ENCODE results near the gene TULP4.

The TULP4 gene

DNA sequence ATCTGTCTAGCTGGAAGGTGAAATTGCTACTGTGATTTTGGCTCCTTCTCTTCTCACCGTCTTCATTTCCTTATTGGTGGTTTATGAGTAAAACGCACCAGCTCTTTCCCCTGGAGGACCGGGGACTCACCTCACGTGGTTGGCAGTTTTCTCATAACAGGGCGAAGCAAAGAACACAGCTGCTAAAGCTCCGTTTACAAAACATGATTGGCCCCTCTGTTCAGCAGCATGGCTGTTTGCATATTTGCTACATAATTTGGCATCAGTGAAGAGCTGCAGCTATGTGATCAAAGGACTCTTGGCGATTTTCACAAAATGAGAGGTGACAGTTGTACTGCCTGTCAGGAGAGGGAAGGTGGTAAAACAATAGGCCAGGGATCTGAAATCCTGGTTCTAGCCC lies 227.1 kb downstream of the TULP4 start:
- ChIA-PET CTCF (interaction anchor here (0.6 to 1.2 kb wide), 2 partner anchors 13 to 14 kb away, joined by 3 to 10 read pairs; no protein-coding TSS in a partner anchor), POLR2A (interaction anchor here (1.4 kb wide), 1 partner anchor 20 kb away, joined by 5 read pairs; no protein-coding TSS in a partner anchor)
- TF ChIP-seq ZNF384 (IDR thresholded peaks at IDR 0.05) (no peak), TARDBP (IDR thresholded peaks at IDR 0.05) (no peak), SUZ12 (IDR thresholded peaks at IDR 0.05) (no peak), LEF1 (IDR thresholded peaks at IDR 0.05; ENCODE audit: borderline replicate concordance) (no peak)
- no peak for DNase-seq (ENCODE audit: extremely low spot score)

- CTCF ChIA-PET, result interaction anchor here (0.6 kb wide), 1 partner anchor 13 kb away, joined by 10 read pairs; no protein-coding TSS in a partner anchor
- POLR2A ChIA-PET, result interaction anchor here (1.4 kb wide), 1 partner anchor 19 kb away, joined by 5 read pairs; no protein-coding TSS in a partner anchor
- DNase-seq (ENCODE audit: extremely low spot score), result no peak
- TF ChIP-seq FOXK2 (IDR thresholded peaks at IDR 0.05) (no peak), L3MBTL2 (conservative IDR thresholded peaks at IDR 0.05) (no peak), SP1 (IDR thresholded peaks at IDR 0.05) (no peak), HDGF (IDR thresholded peaks at IDR 0.05; ENCODE audit: borderline replicate concordance) (no peak), ARNT (IDR thresholded peaks at IDR 0.05) (no peak), FOXA1 (IDR thresholded peaks at IDR 0.05) (no peak), TARDBP (IDR thresholded peaks at IDR 0.05) (no peak), SUZ12 (IDR thresholded peaks at IDR 0.05) (no peak), NFRKB (IDR thresholded peaks at IDR 0.05) (no peak), CTBP1 (IDR thresholded peaks at IDR 0.05; ENCODE audit: borderline replicate concordance) (no peak), ELF4 (IDR thresholded peaks at IDR 0.05) (no peak), FOXM1 (IDR thresholded peaks at IDR 0.05; ENCODE audit: borderline replicate concordance) (no peak), ZNF384 (IDR thresholded peaks at IDR 0.05) (no peak), LEF1 (IDR thresholded peaks at IDR 0.05; ENCODE audit: borderline replicate concordance) (no peak), BHLHE40 (IDR thresholded peaks at IDR 0.05; ENCODE audit: borderline replicate concordance) (no peak)
- TF ChIP-seq, protein P1, sequence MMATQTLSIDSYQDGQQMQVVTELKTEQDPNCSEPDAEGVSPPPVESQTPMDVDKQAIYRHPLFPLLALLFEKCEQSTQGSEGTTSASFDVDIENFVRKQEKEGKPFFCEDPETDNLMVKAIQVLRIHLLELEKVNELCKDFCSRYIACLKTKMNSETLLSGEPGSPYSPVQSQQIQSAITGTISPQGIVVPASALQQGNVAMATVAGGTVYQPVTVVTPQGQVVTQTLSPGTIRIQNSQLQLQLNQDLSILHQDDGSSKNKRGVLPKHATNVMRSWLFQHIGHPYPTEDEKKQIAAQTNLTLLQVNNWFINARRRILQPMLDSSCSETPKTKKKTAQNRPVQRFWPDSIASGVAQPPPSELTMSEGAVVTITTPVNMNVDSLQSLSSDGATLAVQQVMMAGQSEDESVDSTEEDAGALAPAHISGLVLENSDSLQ (IDR thresholded peaks at IDR 0.05), result no peak
These were observed 227.6 kb downstream of the TULP4 start for GRCh38 chr6:158539881-158540280.

DNA sequence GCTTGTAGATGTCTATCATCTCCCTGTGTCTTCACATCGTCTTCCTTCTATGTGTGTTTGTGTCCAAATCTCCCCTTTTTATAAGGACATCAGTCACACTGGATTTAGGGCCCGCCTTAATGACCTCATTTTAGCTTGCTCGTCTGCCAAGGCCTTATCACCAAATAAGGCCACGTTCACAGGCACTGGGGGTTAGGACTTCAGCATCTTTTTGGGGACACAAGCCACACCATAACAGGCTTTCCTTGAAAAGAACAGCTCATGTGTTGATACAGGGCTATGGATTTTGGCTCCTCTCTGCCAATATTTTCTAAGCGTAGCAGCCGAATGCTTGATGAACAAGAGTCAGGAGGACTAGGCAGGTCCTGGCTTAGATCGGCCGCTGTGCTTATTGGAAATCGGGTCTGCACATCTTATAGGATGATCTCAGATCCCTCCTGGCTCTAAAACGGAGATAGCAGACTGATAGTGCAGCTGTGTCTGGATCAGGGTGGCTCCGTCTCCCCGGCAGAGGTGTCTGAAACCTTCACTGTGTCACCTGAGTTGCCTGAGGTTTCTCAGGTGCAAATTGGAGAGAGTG lies 231.4 kb downstream of the TULP4 start:
- ChIA-PET CTCF (no interaction called here), POLR2A (no interaction called here)
- no peak for TF ChIP-seq BHLHE40 (IDR thresholded peaks at IDR 0.05; ENCODE audit: borderline replicate concordance)
- TF ChIP-seq, protein P1 (IDR thresholded peaks at IDR 0.05), result no peak
- no peak for TF ChIP-seq NFRKB (IDR thresholded peaks at IDR 0.05)
- TF ChIP-seq SP1 (IDR thresholded peaks at IDR 0.05), result no peak
- no peak for DNase-seq (ENCODE audit: extremely low spot score)

DNA sequence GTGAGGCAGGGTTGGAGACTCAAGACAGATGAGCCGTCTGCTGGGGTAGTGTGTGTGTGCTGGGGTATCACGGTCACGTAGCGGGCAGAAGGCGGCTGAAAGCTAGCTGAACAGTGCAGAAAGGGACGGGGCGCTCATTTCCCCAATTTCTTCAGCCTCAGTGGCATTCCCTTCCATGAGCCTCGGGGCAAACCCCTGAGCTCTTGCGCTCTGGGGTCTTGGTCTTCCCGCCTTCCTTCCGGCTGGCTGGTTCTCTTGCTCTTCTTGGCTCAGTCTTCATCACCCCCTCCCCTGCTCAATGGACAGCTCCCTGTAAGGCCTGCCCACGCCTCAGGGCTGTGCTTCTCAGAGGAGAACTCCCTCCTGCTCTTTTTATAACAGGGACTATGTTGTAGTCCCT lies 232.2 kb downstream of the TULP4 start:
- no peak for DNase-seq (ENCODE audit: extremely low spot score)
- CTCF ChIA-PET, result no interaction called here
- POLR2A ChIA-PET, result interaction anchor here (1.3 kb wide), 1 partner anchor 15 kb away, joined by 4 read pairs; no protein-coding TSS in a partner anchor
- TF ChIP-seq ELF4 (IDR thresholded peaks at IDR 0.05), result no peak
- TF ChIP-seq, protein P1 (IDR thresholded peaks at IDR 0.05), result no peak
- no peak for TF ChIP-seq FOXK2 (IDR thresholded peaks at IDR 0.05)
- no peak for TF ChIP-seq SUZ12 (IDR thresholded peaks at IDR 0.05)
- TF ChIP-seq HDGF (IDR thresholded peaks at IDR 0.05; ENCODE audit: borderline replicate concordance), result no peak
- TF ChIP-seq TARDBP (IDR thresholded peaks at IDR 0.05), result no peak
- no peak for TF ChIP-seq SP1 (IDR thresholded peaks at IDR 0.05)
- no peak for TF ChIP-seq L3MBTL2 (conservative IDR thresholded peaks at IDR 0.05)
- no peak for TF ChIP-seq ARNT (IDR thresholded peaks at IDR 0.05)
- TF ChIP-seq LEF1 (IDR thresholded peaks at IDR 0.05; ENCODE audit: borderline replicate concordance), result no peak
- TF ChIP-seq BHLHE40 (IDR thresholded peaks at IDR 0.05; ENCODE audit: borderline replicate concordance), result no peak
- no peak for TF ChIP-seq FOXA1 (IDR thresholded peaks at IDR 0.05)
- no peak for TF ChIP-seq NFRKB (IDR thresholded peaks at IDR 0.05)

- no peak for DNase-seq (ENCODE audit: extremely low spot score)
- POLR2A ChIA-PET, result interaction anchor here (1.3 kb wide), 1 partner anchor 14 kb away, joined by 4 read pairs; no protein-coding TSS in a partner anchor
- TF ChIP-seq ZNF384 (IDR thresholded peaks at IDR 0.05) (no peak), SP1 (IDR thresholded peaks at IDR 0.05) (no peak), SUZ12 (IDR thresholded peaks at IDR 0.05) (no peak), TARDBP (IDR thresholded peaks at IDR 0.05) (no peak), ARNT (IDR thresholded peaks at IDR 0.05) (no peak), FOXK2 (IDR thresholded peaks at IDR 0.05) (no peak), NFRKB (IDR thresholded peaks at IDR 0.05) (no peak), FOXA1 (IDR thresholded peaks at IDR 0.05) (no peak)
- CTCF ChIA-PET, result no interaction called here
These were observed 233.0 kb downstream of the TULP4 start for GRCh38 chr6:158545043-158545966.
